ENCODE measurements around the gene TUBB4B.
"Not testable (repeated sequence)": the region's sequence is repeated elsewhere in the genome, so short reads cannot be mapped to it uniquely, and the experiment has no call there.

The TUBB4B gene

DNA sequence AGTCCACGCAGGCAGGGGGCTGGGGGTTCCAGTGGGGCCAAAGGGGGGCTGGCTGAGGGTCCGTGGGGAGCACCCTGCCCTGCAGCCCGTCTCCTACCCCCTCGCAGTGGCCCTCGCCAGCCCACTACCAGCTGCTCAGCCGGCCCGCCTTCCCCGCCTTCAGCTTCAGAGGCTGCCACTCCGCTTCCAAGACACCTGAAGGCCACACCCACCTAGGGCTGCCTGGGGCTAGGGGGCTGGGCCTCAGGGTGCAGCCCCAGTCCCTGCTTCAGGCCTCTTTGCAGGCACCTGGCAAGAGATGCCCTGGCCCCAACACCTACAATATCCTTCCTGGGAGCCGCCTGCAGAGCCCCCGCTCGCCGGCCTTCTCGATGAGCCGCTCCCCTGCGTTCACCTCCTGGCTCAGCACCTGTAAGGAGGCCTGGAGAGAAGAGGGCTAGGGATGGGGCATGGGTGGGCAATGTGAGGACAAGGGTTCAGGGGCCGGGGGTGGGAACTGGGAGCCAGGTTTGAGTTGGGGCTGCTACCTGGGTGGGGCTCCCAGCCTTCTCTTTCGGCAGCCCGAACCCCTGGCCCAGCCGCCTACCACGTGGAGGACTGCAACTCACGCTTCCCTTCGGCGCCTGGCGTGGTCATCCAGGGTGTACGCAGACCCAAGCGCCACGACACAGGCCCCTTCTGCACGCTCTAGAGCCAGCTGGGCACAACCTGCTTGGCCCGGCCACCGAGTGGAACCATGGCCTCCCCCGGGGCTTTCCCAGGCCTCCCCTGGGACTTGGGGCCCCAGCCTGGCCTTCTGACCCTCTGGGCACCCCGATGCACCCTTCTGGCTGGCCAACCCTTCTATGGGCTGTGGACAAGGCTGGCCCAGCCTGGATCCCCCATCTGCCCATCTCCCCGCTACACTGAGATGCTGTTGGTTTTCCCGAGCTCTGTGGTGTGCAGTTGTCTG is 11.7 kb downstream of the TUBB4B start:
- no peak for DNase-seq
- H3K4me1 Mint-ChIP-seq (ENCODE audit: low read depth in 2 of 2) = peaks cover 5 to 11% of the 10 kb centered on the region in 2 donors
- H3K27me3 Mint-ChIP-seq = no peaks in the 10 kb centered on the region
- H3K4me3 Mint-ChIP-seq = peak overlapping the region in 1 of 2 donors; percentile 91
- peaks cover 20% of the 10 kb centered on the region for H3K36me3 Mint-ChIP-seq (ENCODE audit: insufficient read depth)
- H3K27ac Mint-ChIP-seq = no peak overlapping the region
- H3K9me3 Mint-ChIP-seq = no peaks in the 10 kb centered on the region
- ATAC-seq (replicated peaks) = no peak

- H3K4me1 Mint-ChIP-seq (ENCODE audit: low read depth in 2 of 2) = peaks cover 5 to 11% of the 10 kb centered on the region in 2 donors
- no peak for DNase-seq
- H3K9me3 Mint-ChIP-seq = no peaks in the 10 kb centered on the region
- no peak for ATAC-seq (replicated peaks)
- H3K27ac Mint-ChIP-seq = peak overlapping the region in 1 of 2 donors; percentile 65
- H3K4me3 Mint-ChIP-seq = peak overlapping the region; percentile 85 to 91
- no peaks in the 10 kb centered on the region for H3K27me3 Mint-ChIP-seq
- peaks cover 30% of the 10 kb centered on the region for H3K36me3 Mint-ChIP-seq (ENCODE audit: insufficient read depth)
Measured at GRCh38 chr9:137253717-137254623, 12.9 kb downstream of the TUBB4B start.

- H3K4me3 Mint-ChIP-seq = peak within 1 kb of the TSS; percentile 85 to 91
- H3K27me3 Mint-ChIP-seq = no peaks in the 10 kb centered on the region
- peaks cover 38% of the 10 kb centered on the region for H3K36me3 Mint-ChIP-seq (ENCODE audit: insufficient read depth)
- DNase-seq = peak; percentile 95 to 98 (median 95)
- H3K9me3 Mint-ChIP-seq = no peaks in the 10 kb centered on the region
- peak; percentile 90 for ATAC-seq (replicated peaks)
- H3K4me1 Mint-ChIP-seq (ENCODE audit: low read depth in 2 of 2) = peaks cover 5 to 11% of the 10 kb centered on the region in 2 donors
- peak within 1 kb of the TSS in 1 of 2 donors; percentile 65 for H3K27ac Mint-ChIP-seq
Measured at GRCh38 chr9:137254624-137255447, 13.7 kb downstream of the TUBB4B start, which contains the start of gene NELFB. Gene NELFB (plus strand): TSS chr9:137255327.

- H3K27me3 Mint-ChIP-seq = no peaks in the 10 kb centered on the region
- ATAC-seq (replicated peaks) = peak; percentile 12
- H3K36me3 Mint-ChIP-seq (ENCODE audit: insufficient read depth) = peaks cover 45% of the 10 kb centered on the region
- no peak overlapping the region for H3K27ac Mint-ChIP-seq
- peaks cover 5 to 11% of the 10 kb centered on the region in 2 donors for H3K4me1 Mint-ChIP-seq (ENCODE audit: low read depth in 2 of 2)
- DNase-seq = no peak
- no peaks in the 10 kb centered on the region for H3K9me3 Mint-ChIP-seq
- peak overlapping the region; percentile 85 to 91 for H3K4me3 Mint-ChIP-seq
Measured at GRCh38 chr9:137255448-137256114, 14.5 kb downstream of the TUBB4B start.

- Mint-ChIP-seq H3K4me1 (ENCODE audit: low read depth in 2 of 2) (peaks cover 5 to 11% of the 10 kb centered on the region in 2 donors), H3K27ac (peak overlapping the region in 1 of 2 donors; percentile 5), H3K9me3 (no peaks in the 10 kb centered on the region), H3K36me3 (ENCODE audit: insufficient read depth) (peaks cover 52% of the 10 kb centered on the region), H3K4me3 (peak overlapping the region; percentile 85 to 91), H3K27me3 (no peaks in the 10 kb centered on the region)
- no peak for DNase-seq
- ATAC-seq (replicated peaks) = no peak
Measured at GRCh38 chr9:137256362-137256761, 15.3 kb downstream of the TUBB4B start.

- no peaks in the 10 kb centered on the region for H3K9me3 Mint-ChIP-seq
- peak overlapping the region; percentile 85 to 91 for H3K4me3 Mint-ChIP-seq
- H3K27me3 Mint-ChIP-seq = no peaks in the 10 kb centered on the region
- ATAC-seq (replicated peaks) (no peak), DNase-seq (no peak)
- peaks cover 52% of the 10 kb centered on the region for H3K36me3 Mint-ChIP-seq (ENCODE audit: insufficient read depth)
- H3K27ac Mint-ChIP-seq = no peak overlapping the region
- peaks cover 8 to 11% of the 10 kb centered on the region in 2 donors for H3K4me1 Mint-ChIP-seq (ENCODE audit: low read depth in 2 of 2)
Measured at GRCh38 chr9:137256856-137257255, 15.8 kb downstream of the TUBB4B start.

- H3K9me3 Mint-ChIP-seq; H3K4me3 Mint-ChIP-seq; H3K4me1 Mint-ChIP-seq (ENCODE audit: low read depth in 2 of 2); H3K27me3 Mint-ChIP-seq; DNase-seq; ATAC-seq (replicated peaks); H3K27ac Mint-ChIP-seq: not testable (repeated sequence)
- peaks cover 55% of the 10 kb centered on the region for H3K36me3 Mint-ChIP-seq (ENCODE audit: insufficient read depth)
Measured at GRCh38 chr9:137262173-137262908, 21.3 kb downstream of the TUBB4B start.

- no peak for ATAC-seq (replicated peaks)
- Mint-ChIP-seq H3K36me3 (ENCODE audit: insufficient read depth) (peaks cover 57% of the 10 kb centered on the region), H3K4me1 (ENCODE audit: low read depth in 2 of 2) (peaks cover 0 to 3% of the 10 kb centered on the region in 2 donors), H3K9me3 (no peaks in the 10 kb centered on the region), H3K4me3 (no peak overlapping the region), H3K27me3 (no peaks in the 10 kb centered on the region), H3K27ac (no peak overlapping the region)
- no peak for DNase-seq
Measured at GRCh38 chr9:137262909-137263285, 21.8 kb downstream of the TUBB4B start.

- Mint-ChIP-seq H3K27me3 (no peaks in the 10 kb centered on the region), H3K4me1 (ENCODE audit: low read depth in 2 of 2) (peaks cover 0 to 5% of the 10 kb centered on the region in 2 donors), H3K4me3 (no peak overlapping the region), H3K9me3 (no peaks in the 10 kb centered on the region), H3K36me3 (ENCODE audit: insufficient read depth) (peaks cover 55% of the 10 kb centered on the region), H3K27ac (peak overlapping the region in 1 of 2 donors; percentile 60)
- no peak for ATAC-seq (replicated peaks)
- DNase-seq = no peak
Measured at GRCh38 chr9:137263506-137263905, 22.4 kb downstream of the TUBB4B start.

GRCh38 chr9:137264067-137264466 is 23.0 kb downstream of the TUBB4B start:
- peaks cover 0 to 8% of the 10 kb centered on the region in 2 donors for H3K4me1 Mint-ChIP-seq (ENCODE audit: low read depth in 2 of 2)
- H3K27me3 Mint-ChIP-seq = no peaks in the 10 kb centered on the region
- H3K36me3 Mint-ChIP-seq (ENCODE audit: insufficient read depth) = peaks cover 51% of the 10 kb centered on the region
- no peak overlapping the region for H3K4me3 Mint-ChIP-seq
- H3K27ac Mint-ChIP-seq = peak overlapping the region in 1 of 2 donors; percentile 60
- no peak for ATAC-seq (replicated peaks)
- no peaks in the 10 kb centered on the region for H3K9me3 Mint-ChIP-seq
- no peak for DNase-seq

GRCh38 chr9:137265496-137266161 is 24.5 kb downstream of the TUBB4B start:
- ATAC-seq (replicated peaks) (no peak), DNase-seq (no peak)
- Mint-ChIP-seq H3K27me3 (no peaks in the 10 kb centered on the region), H3K27ac (no peak overlapping the region), H3K36me3 (ENCODE audit: insufficient read depth) (peaks cover 44% of the 10 kb centered on the region), H3K9me3 (no peaks in the 10 kb centered on the region), H3K4me3 (no peak overlapping the region), H3K4me1 (ENCODE audit: low read depth in 2 of 2) (peaks cover 6 to 8% of the 10 kb centered on the region in 2 donors)
